ENCODE results near the gene PPTC7.

GRCh38 chr12:110548678-110549077, 34.4 kb downstream of the PPTC7 start:
- TF ChIP-seq, protein P1, sequence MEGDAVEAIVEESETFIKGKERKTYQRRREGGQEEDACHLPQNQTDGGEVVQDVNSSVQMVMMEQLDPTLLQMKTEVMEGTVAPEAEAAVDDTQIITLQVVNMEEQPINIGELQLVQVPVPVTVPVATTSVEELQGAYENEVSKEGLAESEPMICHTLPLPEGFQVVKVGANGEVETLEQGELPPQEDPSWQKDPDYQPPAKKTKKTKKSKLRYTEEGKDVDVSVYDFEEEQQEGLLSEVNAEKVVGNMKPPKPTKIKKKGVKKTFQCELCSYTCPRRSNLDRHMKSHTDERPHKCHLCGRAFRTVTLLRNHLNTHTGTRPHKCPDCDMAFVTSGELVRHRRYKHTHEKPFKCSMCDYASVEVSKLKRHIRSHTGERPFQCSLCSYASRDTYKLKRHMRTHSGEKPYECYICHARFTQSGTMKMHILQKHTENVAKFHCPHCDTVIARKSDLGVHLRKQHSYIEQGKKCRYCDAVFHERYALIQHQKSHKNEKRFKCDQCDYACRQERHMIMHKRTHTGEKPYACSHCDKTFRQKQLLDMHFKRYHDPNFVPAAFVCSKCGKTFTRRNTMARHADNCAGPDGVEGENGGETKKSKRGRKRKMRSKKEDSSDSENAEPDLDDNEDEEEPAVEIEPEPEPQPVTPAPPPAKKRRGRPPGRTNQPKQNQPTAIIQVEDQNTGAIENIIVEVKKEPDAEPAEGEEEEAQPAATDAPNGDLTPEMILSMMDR (IDR thresholded peaks at IDR 0.05; ENCODE audit: low read depth, low read length): no peak
- TF ChIP-seq EZH2phosphoT487 (IDR thresholded peaks at IDR 0.05; ENCODE audit: low read depth): no peak
